ENCODE data around the gene OPRD1.

The OPRD1 gene

GRCh38 chr1:28914228-28915030 lies 102.5 kb downstream of the OPRD1 start, which contains the start of gene EPB41 (continued):
- TF ChIP-seq ZNF639 (tag by site-specific recombination; IDR thresholded peaks at IDR 0.05) (no peak), ZNF335 (tag by site-specific recombination; conservative IDR thresholded peaks at IDR 0.05) (no peak), ZNF785 (tag by site-specific recombination; IDR thresholded peaks at IDR 0.05) (no peak), FEZF1 (tag by site-specific recombination; IDR thresholded peaks at IDR 0.05) (no peak), ZNF398 (tag by site-specific recombination; IDR thresholded peaks at IDR 0.05) (peak; percentile 51), TCF7L2 (IDR thresholded peaks at IDR 0.05; ENCODE audit: borderline replicate concordance, low read depth, low read length) (no peak), ZNF658 (tag by site-specific recombination; IDR thresholded peaks at IDR 0.05) (no peak), SP2 (tag by site-specific recombination; IDR thresholded peaks at IDR 0.05) (peak; percentile 88), REPIN1 (tag by site-specific recombination; IDR thresholded peaks at IDR 0.05; ENCODE audit: low read depth) (no peak), ZNF366 (tag by site-specific recombination; conservative IDR thresholded peaks at IDR 0.05) (peak; percentile 81), ZNF341 (tag by site-specific recombination; IDR thresholded peaks at IDR 0.05; ENCODE audit: low read depth) (peak; percentile 64), ZFHX2 (tag by site-specific recombination; conservative IDR thresholded peaks at IDR 0.05) (no peak), ZNF24 (tag by site-specific recombination; IDR thresholded peaks at IDR 0.05) (no peak), KLF9 (tag by site-specific recombination; IDR thresholded peaks at IDR 0.05; ENCODE audit: low read depth) (0 out of 2 replicates have a peak, but pooled peaks have one; percentile 20), GLIS1 (tag by site-specific recombination; IDR thresholded peaks at IDR 0.05) (peak; percentile 38; the same call in 1 of the 2 replicates), INSM2 (tag by site-specific recombination; IDR thresholded peaks at IDR 0.05) (no peak), SP3 (tag by site-specific recombination; IDR thresholded peaks at IDR 0.05) (peak; percentile 66), ZNF600 (tag by site-specific recombination; IDR thresholded peaks at IDR 0.05) (peak; percentile 77), ZNF555 (tag by site-specific recombination; conservative IDR thresholded peaks at IDR 0.05) (no peak), KLF7 (tag by site-specific recombination; IDR thresholded peaks at IDR 0.05; ENCODE audit: borderline replicate concordance) (no peak), ZBTB17 (tag by site-specific recombination; IDR thresholded peaks at IDR 0.05) (peak; percentile 4), PRDM10 (tag by site-specific recombination; IDR thresholded peaks at IDR 0.05) (no peak), KLF10 (tag by site-specific recombination; IDR thresholded peaks at IDR 0.05) (peak; percentile 100), ZNF394 (tag by site-specific recombination; IDR thresholded peaks at IDR 0.05; ENCODE audit: borderline replicate concordance) (no peak), ZNF558 (tag by site-specific recombination; IDR thresholded peaks at IDR 0.05) (no peak), ZBTB11 (tag by site-specific recombination; conservative IDR thresholded peaks at IDR 0.05; ENCODE audit: low read depth) (peak; percentile 63)

All from HEK293 (cell line).